ENCODE data around the gene COQ7.

- TF ChIP-seq, protein P1, sequence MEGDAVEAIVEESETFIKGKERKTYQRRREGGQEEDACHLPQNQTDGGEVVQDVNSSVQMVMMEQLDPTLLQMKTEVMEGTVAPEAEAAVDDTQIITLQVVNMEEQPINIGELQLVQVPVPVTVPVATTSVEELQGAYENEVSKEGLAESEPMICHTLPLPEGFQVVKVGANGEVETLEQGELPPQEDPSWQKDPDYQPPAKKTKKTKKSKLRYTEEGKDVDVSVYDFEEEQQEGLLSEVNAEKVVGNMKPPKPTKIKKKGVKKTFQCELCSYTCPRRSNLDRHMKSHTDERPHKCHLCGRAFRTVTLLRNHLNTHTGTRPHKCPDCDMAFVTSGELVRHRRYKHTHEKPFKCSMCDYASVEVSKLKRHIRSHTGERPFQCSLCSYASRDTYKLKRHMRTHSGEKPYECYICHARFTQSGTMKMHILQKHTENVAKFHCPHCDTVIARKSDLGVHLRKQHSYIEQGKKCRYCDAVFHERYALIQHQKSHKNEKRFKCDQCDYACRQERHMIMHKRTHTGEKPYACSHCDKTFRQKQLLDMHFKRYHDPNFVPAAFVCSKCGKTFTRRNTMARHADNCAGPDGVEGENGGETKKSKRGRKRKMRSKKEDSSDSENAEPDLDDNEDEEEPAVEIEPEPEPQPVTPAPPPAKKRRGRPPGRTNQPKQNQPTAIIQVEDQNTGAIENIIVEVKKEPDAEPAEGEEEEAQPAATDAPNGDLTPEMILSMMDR (IDR thresholded peaks at IDR 0.05; ENCODE audit: low read length) = no peak
- TF ChIP-seq EZH2 (IDR thresholded peaks at IDR 0.05; ENCODE audit: borderline replicate concordance, low read length) = no peak
Observed at GRCh38 chr16:19066988-19067348, 446 bp upstream of the COQ7 start.

All from OCI-LY1 (cell line).